Neural cell (in vitro differentiated cells): Measurements from ENCODE around the gene FBXO4.

ENCODE experiments used
- EP300 ChIP-seq: fragments of 450-650 bp; conservative IDR thresholded peaks from 2 replicates; pipeline ENCODE4 v1.6.1; 2014; ENCODE audit warnings: antibody characterized with exemption, mild to moderate bottlenecking, moderate library complexity; ENCODE audit not compliant: poor library complexity, severe bottlenecking
- MXI1 ChIP-seq: fragments of 450-650 bp; conservative IDR thresholded peaks from 2 replicates; pipeline ENCODE4 v1.6.1; 2014; ENCODE audit warnings: antibody characterized with exemption, mild to moderate bottlenecking; ENCODE audit not compliant: poor library complexity, severe bottlenecking
- RAD21 ChIP-seq: fragments of 450-650 bp; conservative IDR thresholded peaks from 2 replicates; pipeline ENCODE4 v1.6.1; 2014; ENCODE audit warnings: antibody characterized with exemption, mild to moderate bottlenecking, moderate library complexity
- TAF1 ChIP-seq: IDR thresholded peaks from 2 replicates; pipeline ENCODE4 v1.6.1; 2012; ENCODE audit warnings: low read depth
- TF ChIP-seq, protein P1 (sequence below): fragments of 450-650 bp; IDR thresholded peaks from 2 replicates; pipeline ENCODE4 v1.5.1; 2014; ENCODE audit warnings: antibody characterized with exemption, mild to moderate bottlenecking, moderate library complexity; ENCODE audit not compliant: poor library complexity, severe bottlenecking

DNA sequence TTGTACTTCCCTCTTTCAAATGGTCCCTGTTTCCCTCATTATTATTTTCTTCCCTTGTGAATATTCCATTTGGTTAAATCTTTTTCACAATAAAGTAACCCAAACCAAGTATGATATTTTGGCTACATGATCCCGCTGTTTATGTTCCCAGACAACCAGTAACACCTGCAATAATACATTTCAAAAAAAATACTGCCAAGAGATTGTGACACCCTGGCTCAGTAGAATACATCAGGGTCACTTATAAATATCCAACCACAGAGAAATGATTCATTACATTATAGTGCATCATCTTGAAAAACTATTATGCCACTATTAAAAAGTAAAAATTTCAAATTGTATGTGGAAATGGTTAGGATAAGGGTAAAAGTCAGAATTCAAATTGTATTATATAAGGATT lies 47.7 kb upstream of the FBXO4 start:
- TF ChIP-seq, protein P1, sequence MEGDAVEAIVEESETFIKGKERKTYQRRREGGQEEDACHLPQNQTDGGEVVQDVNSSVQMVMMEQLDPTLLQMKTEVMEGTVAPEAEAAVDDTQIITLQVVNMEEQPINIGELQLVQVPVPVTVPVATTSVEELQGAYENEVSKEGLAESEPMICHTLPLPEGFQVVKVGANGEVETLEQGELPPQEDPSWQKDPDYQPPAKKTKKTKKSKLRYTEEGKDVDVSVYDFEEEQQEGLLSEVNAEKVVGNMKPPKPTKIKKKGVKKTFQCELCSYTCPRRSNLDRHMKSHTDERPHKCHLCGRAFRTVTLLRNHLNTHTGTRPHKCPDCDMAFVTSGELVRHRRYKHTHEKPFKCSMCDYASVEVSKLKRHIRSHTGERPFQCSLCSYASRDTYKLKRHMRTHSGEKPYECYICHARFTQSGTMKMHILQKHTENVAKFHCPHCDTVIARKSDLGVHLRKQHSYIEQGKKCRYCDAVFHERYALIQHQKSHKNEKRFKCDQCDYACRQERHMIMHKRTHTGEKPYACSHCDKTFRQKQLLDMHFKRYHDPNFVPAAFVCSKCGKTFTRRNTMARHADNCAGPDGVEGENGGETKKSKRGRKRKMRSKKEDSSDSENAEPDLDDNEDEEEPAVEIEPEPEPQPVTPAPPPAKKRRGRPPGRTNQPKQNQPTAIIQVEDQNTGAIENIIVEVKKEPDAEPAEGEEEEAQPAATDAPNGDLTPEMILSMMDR = no peak
- TF ChIP-seq EP300 (no peak), TAF1 (no peak), MXI1 (no peak), RAD21 (no peak)
